ENCODE data around the gene CASP7. TPM values are rescaled to one million over a fixed set of nuclear protein-coding genes. Genes with fewer than 3 reads are reported as not detected.
"Not testable (repeated sequence)": the region's sequence is repeated elsewhere in the genome, so short reads cannot be mapped to it uniquely, and the experiment has no call there.

The CASP7 gene
- total RNA-seq (2014; rRNA removed; shearing (Covaris generic)) = 40.4 and 53.1 TPM in 2 replicates

- peak; percentile 86 for DNase-seq (ENCODE audit: low read depth)
Observed at GRCh38 chr10:113679463-113680189, at the start of gene CASP7. TSS of gene CASP7 (plus strand) at chr10:113679912. CDS start at chr10:113697494, 17,582 bp downstream.

- DNase-seq (ENCODE audit: low read depth) = no peak
Observed at GRCh38 chr10:113630929-113631533, 48.7 kb upstream of the CASP7 start.

DNA sequence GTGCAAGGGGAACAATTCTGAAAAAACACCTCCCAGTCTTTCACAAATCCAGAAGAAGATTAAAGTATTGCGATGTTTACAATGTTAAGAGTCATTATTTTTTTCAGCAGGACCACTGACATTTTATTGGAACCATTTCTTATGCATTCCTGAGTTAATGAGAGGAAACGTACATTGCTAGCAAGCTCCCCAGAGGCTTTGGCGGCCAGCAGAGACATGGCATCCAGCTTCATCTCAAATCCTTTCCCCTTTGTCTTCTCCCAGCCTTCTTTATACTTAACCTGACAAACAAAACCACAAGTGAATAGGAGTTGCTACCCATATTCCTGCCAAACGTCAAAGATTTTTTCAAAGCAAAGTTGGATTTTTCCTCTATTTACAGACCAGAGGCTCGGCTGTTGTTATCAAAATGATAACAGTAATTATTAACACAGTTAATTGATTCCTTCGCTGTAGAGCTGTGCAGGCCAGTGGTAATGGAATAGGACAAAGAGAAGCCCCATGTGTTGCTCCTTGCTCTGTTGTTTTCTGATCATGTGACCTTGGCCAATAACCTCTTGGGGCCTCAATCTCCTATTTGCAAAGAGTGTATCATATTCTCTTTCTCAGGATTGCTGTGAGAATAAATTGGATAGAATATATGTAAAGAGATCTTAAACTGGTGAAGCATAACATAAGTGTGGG lies 47.9 kb upstream of the CASP7 start:
- no peak for DNase-seq (ENCODE audit: low read depth)

GRCh38 chr10:113639966-113640365 lies 39.7 kb upstream of the CASP7 start:
- DNase-seq (ENCODE audit: low read depth) = no peak

- DNase-seq (ENCODE audit: low read depth) = no peak
Observed at GRCh38 chr10:113641702-113642101, 38.0 kb upstream of the CASP7 start.

GRCh38 chr10:113643183-113643582 lies 36.5 kb upstream of the CASP7 start:
- no peak for DNase-seq (ENCODE audit: low read depth)

- peak; percentile 68 for DNase-seq (ENCODE audit: low read depth)
Observed at GRCh38 chr10:113644185-113645120, 35.3 kb upstream of the CASP7 start.

DNA sequence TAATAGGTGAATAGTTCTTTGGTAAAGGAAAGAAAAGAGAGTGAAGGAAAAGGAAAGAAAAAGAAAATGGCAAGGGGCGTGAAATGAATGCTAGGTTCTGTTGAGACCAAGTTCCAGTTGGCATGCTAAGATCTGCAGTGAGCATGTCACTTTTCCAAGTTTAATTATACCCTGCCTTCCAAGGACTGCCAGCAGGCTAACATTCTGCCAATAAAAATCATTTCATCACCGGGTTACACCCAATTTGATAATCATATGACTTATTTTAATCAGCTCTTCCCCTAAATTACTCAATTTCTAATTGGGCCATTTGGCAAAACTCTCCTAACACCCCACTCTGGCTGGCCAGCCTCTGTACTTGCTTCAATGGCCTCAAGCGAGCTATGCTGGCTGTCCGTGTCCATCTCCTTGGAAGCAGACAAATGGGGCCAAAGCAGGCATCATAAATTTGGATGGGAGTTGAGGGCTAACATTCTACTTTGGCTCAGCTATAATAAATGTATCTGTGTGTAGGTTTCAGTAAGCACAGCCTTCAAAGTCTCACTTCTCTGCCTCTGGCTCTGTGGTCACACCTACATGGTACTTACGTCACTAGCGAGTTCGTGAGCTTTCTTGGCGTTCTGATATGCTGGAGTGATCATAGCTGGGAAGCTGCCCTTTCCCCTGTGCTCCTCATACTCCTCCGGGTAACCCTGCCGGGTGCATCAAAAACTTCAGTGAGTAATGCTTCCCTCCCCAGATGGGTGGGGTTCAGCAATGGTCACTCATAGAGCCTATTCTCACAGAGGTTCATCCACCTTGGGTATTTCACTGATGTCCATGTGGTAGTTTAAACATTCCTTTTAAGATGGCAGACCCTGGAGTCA lies 33.1 kb upstream of the CASP7 start:
- DNase-seq (ENCODE audit: low read depth) = no peak

GRCh38 chr10:113647812-113648211 lies 31.9 kb upstream of the CASP7 start:
- no peak for DNase-seq (ENCODE audit: low read depth)

- no peak for DNase-seq (ENCODE audit: low read depth)
Observed at GRCh38 chr10:113648478-113648877, 31.2 kb upstream of the CASP7 start.

DNA sequence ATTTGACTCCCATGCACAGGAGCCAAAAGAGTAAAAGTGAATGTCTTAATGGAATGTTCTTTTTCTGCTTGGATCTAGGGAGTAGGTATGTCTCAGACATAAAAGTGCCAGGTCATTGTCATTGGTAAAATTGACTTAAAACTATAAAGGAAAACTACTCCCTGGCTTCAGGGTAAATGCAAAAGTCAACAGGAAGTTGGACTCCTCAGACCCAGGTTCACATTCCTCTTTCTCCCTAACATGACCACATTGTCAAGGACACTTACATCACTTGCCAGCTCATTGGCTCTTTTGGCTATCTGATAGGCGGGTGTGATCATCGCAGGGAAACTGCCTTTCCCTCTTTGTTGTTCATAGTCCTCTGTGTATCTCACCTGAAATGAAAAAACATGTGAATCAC lies 29.5 kb upstream of the CASP7 start:
- no peak for DNase-seq (ENCODE audit: low read depth)

DNA sequence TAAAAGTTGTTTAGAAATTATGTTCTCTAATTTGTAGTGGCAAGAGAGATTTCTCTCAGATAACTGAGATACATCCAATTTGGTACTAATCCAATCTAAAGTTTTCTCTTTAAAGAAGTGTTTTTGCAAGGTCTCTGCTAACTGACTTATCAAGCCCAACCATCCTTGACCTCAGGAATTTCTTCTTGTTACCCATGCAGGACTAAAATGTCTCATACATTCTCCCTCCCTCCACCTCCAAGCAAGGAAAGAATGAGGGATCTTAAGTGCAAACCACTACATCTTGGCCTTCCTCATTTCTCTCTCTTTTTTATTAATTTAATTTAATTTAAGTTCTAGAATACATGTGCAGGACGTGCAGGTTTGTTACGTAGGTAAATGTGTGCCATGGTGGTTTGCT lies 28.7 kb upstream of the CASP7 start:
- no peak for DNase-seq (ENCODE audit: low read depth)

GRCh38 chr10:113651898-113652297 lies 27.8 kb upstream of the CASP7 start:
- DNase-seq (ENCODE audit: low read depth) = no peak

- DNase-seq (ENCODE audit: low read depth) = not testable (repeated sequence)
Observed at GRCh38 chr10:113652456-113652855, 27.3 kb upstream of the CASP7 start.

GRCh38 chr10:113656896-113657295 lies 22.8 kb upstream of the CASP7 start:
- DNase-seq (ENCODE audit: low read depth) = no peak

- no peak for DNase-seq (ENCODE audit: low read depth)
Observed at GRCh38 chr10:113657544-113657943, 22.2 kb upstream of the CASP7 start.

GRCh38 chr10:113661332-113661731 lies 18.4 kb upstream of the CASP7 start:
- no peak for DNase-seq (ENCODE audit: low read depth)

- DNase-seq (ENCODE audit: low read depth) = peak; percentile 22
Observed at GRCh38 chr10:113663142-113663541, 16.6 kb upstream of the CASP7 start.

DNA sequence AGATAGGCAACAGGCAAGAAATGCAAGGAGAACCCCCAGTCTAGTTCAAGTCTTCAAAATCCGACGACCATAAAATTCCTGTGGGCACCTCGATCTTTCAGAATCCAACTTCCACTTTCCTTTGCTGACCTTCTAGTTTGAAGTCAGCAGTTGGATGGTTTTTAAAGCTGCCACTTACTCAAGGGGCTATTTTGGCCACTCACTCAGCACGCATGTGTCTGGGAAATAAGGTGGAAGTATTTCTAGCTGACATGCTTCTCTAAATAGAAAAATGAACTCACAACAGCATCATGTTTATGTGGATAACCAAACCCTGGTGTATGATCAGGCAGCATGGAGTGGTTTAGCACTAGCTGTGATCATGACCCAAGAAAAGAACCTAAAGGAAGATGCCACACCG lies 15.8 kb upstream of the CASP7 start, which contains the start of gene NRAP:
Gene NRAP (minus strand): TSS at position 134 of the 400 bp plus-strand sequence. CDS start 159 bp downstream, outside the sequence.
- no peak for DNase-seq (ENCODE audit: low read depth)

DNA sequence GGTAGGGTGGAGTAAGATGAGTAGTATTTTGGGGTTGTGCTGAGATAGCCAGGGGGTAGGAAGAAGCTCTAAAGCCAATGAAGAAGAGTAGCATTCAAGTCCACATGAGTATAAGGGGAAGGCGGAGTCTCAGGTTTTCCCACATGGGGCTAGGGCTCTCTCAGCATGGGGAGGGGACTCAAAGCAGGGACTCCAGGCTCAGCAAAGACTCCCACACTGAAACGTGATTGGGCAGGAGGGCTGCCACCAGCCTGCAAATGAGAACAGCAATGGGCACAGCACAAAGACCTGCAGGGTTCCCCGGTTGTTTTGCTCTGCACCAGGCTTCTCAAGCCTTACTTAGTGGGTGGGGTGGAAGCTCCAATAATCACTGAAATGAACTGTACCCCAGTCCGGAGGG lies 14.4 kb upstream of the CASP7 start:
- no peak for DNase-seq (ENCODE audit: low read depth)

All from RPMI7951 (cell line).